HepG2 (cell line): Measurements from ENCODE around the gene PAXX. TPM values are rescaled to one million over a fixed set of nuclear protein-coding genes. Genes with fewer than 3 reads are reported as not detected.

Source experiments
- ATAC-seq: fragments of 200-7000 bp; cut with Tn5 transposase; 3 replicates; pipeline ENCODE4 v1.9.1; 2020; ENCODE audit warnings: mild to moderate bottlenecking, moderate library complexity
- BruUV-seq: library from RNA; stranded (reverse); fragments of 400-500 nt; replicated peaks from 2 replicates; lab custom pipeline; 2021; lab: Mats Ljungman, UMichigan
- CTCF ChIA-PET: fragments of 300-600 bp; formaldehyde crosslinking; extraction: SDS; loops from one replicate; lab custom pipeline; 2021; ENCODE audit warnings: low total read pairs, inconsistent platforms, low intra/inter-chr PET ratio; lab: Yijun Ruan, JAX
- POLR2A ChIA-PET: fragments of 350-600 bp; sonication (Branson Sonifier 250); formaldehyde crosslinking; loops from one replicate; lab custom pipeline; 2020; ENCODE audit warnings: antibody characterized with exemption, inconsistent platforms; lab: Yijun Ruan, JAX
- DNase-seq: peaks from one replicate; pipeline ENCODE4 v3.0.0-alpha.2; 2015; ENCODE audit warnings: low spot score
- FAIRE-seq: peaks from 3 replicates; lab custom pipeline; 2011; peaks lifted over from hg19 to GRCh38; lab: Jason Lieb, UNC
- H2AFZ ChIP-seq: one replicate; pipeline ENCODE4 v1.6.1; 2011; ENCODE audit warnings: low read length, inconsistent platforms
- H3K27ac ChIP-seq: fragments of 300-600 bp; 3 replicates; pipeline ENCODE4 v1.8.0; 2011; ENCODE audit warnings: mixed run types, mild to moderate bottlenecking, mixed read lengths, low read length, inconsistent platforms; ENCODE audit not compliant: insufficient read depth; ENCODE audit errors: extremely low read length
- H3K27me3 ChIP-seq, 2 experiments: fragments of 200-600 bp in 1 of 2; 2 replicates in 1 of 2; 3 replicates in 1 of 2; pipeline versions ENCODE4 v1.6.0 to v1.8.0; 2011; ENCODE audit warnings: low read length in 2 of 2, mild to moderate bottlenecking in 2 of 2, moderate library complexity in 2 of 2, inconsistent platforms in 1 of 2; ENCODE audit not compliant: insufficient read depth in 2 of 2, control insufficient read depth in 1 of 2
- H3K36me3 ChIP-seq, 2 experiments: fragments of 200-600 bp in 1 of 2; replicated peaks in 1 of 2; 2 replicates in 1 of 2; 3 replicates in 1 of 2; pipeline versions ENCODE4 v1.5.1 to v1.8.0; 2011; ENCODE audit warnings: low read length in 2 of 2, inconsistent platforms in 1 of 2; ENCODE audit not compliant: insufficient read depth in 2 of 2, control insufficient read depth in 1 of 2
- H3K4me1 ChIP-seq: 2 replicates; pipeline ENCODE4 v1.5.1; 2012; ENCODE audit warnings: low read length, inconsistent platforms; ENCODE audit not compliant: insufficient read depth
- H3K4me2 ChIP-seq: 2 replicates; pipeline ENCODE4 v1.6.0; 2011; ENCODE audit warnings: low read depth, low read length, inconsistent platforms
- H3K4me3 ChIP-seq, 3 experiments: fragments of 200-600 bp in 1 of 3; sonication (generic), shearing (Covaris generic) in 1 of 3; replicated peaks in 1 of 3; 2 replicates each; pipeline ENCODE4 v1.5.1; 2011 to 2016; ENCODE audit warnings: low read length in 3 of 3, inconsistent platforms in 2 of 3, low read depth in 2 of 3, mild to moderate bottlenecking in 2 of 3, control low read depth in 1 of 3, mixed read lengths in 1 of 3; ENCODE audit not compliant: insufficient read depth in 1 of 3
- H3K79me2 ChIP-seq: one replicate; pipeline ENCODE4 v1.6.1; 2011; ENCODE audit warnings: low read length, inconsistent platforms; ENCODE audit not compliant: insufficient read depth
- H3K9ac ChIP-seq: 2 replicates; pipeline ENCODE4 v1.6.0; 2011; ENCODE audit warnings: mild to moderate bottlenecking, low read depth, low read length, inconsistent platforms; ENCODE audit not compliant: insufficient read depth
- H3K9me3 ChIP-seq: 2 replicates; pipeline ENCODE4 v1.5.1; 2012; ENCODE audit warnings: mild to moderate bottlenecking, low read length
- H4K20me1 ChIP-seq: 2 replicates; pipeline ENCODE4 v1.6.0; 2011; ENCODE audit warnings: inconsistent platforms, mild to moderate bottlenecking, low read length, moderate library complexity; ENCODE audit not compliant: insufficient read depth
- MBNL3 ChIP-seq: fragments of 250-450 bp; sonication (Bioruptor Pico); conservative IDR thresholded peaks from 2 replicates; pipeline ENCODE4 v1.8.0; 2022; ENCODE audit warnings: mild to moderate bottlenecking, inconsistent platforms
- PAXIP1 ChIP-seq: sonication (generic); formaldehyde crosslinking; conservative IDR thresholded peaks from 2 replicates; pipeline ENCODE4 v1.4.0; 2020; ENCODE audit warnings: mild to moderate bottlenecking, missing genetic modification reagents, moderate library complexity
- PHF21A ChIP-seq: sonication (generic); formaldehyde crosslinking; IDR thresholded peaks from 2 replicates; pipeline ENCODE4 v1.5.0; 2020; ENCODE audit warnings: mild to moderate bottlenecking, missing genetic modification reagents
- ZNF225 ChIP-seq: sonication (generic); formaldehyde crosslinking; IDR thresholded peaks from 2 replicates; pipeline ENCODE4 v1.4.0; 2020; ENCODE audit warnings: mild to moderate bottlenecking, missing genetic modification reagents
- ZNF605 ChIP-seq: sonication (generic); formaldehyde crosslinking; IDR thresholded peaks from 2 replicates; pipeline ENCODE4 v1.8.0; 2022; ENCODE audit warnings: mild to moderate bottlenecking, missing genetic modification reagents
- WGBS: methylation state at CpG from one replicate; pipeline ENCODE4 v1.1.6; 2017; ENCODE audit warnings: low lambda C conversion rate; 5-methylcytosine and 5-hydroxymethylcytosine counted together
- in situ Hi-C: cut with HindIII; loops from 2 replicates; pipeline ENCODE4 v1.10.0; 2017; ENCODE audit warnings: low pct_unique_long_range_greater_than_20kb; ENCODE audit not compliant: extremely low pct_ligation_motif_present
- intact Hi-C: fragments of 100-400 bp; cut with micrococcal nuclease; formaldehyde crosslinking; loops from one replicate; pipeline ENCODE4 v1.10.0; 2022; ENCODE audit not compliant: unreplicated experiment
- polyA plus RNA-seq, 8 experiments: library from polyadenylated mRNA; depleted of rRNA in 3 of 8; stranded (reverse) in 7 of 8; unstranded in 1 of 8; fragments of >200 nt; fragmentation: Illumina TruSeq in 4 of 8; extraction: Trizol in 4 of 8; gene quantifications; 2 replicates each; pipeline versions ENCODE4 v1.2.1 to v1.2.3, GENCODE V29; 2011 to 2016; ENCODE audit warnings: low read depth in 4 of 8, missing spikeins in 1 of 8, mixed read lengths in 1 of 8; ENCODE audit not compliant: insufficient read depth in 1 of 8
- total RNA-seq, 5 experiments: library from RNA; depleted of rRNA; stranded (reverse); fragments of >200 nt; fragmentation: Illumina TruSeq; extraction: Trizol; gene quantifications; 2 replicates each; pipeline ENCODE4 v1.2.3, GENCODE V29; 2016; ENCODE audit warnings: low read depth in 1 of 5

The PAXX gene
- total and polyA plus RNA-seq, 2 of the 13 experiments (the other 11 are each of a cell fraction or from before 2014, with no cell fraction given), result 14.0 to 31.9 TPM

GRCh38 chr9:136996361-136997292, 4.4 kb downstream of the PAXX start, which contains the start of gene CLIC3 (continued):
- peak; percentile 32 for TF ChIP-seq PAXIP1 (CRISPR knock-in tag)

- intact Hi-C loops (no loop called here), in situ Hi-C loops (no loop called here)
- H3K27me3 ChIP-seq, result no peaks in the 10 kb centered on the region
- H4K20me1 ChIP-seq, result no peaks in the 10 kb centered on the region
- H3K4me3 ChIP-seq, result peak overlapping the region; percentile 58 to 75 (median 63); a peak in 5 of 6 replicates
- peaks cover 5% of the 10 kb centered on the region for H3K79me2 ChIP-seq
- H3K9ac ChIP-seq, result peak overlapping the region; percentile 56
- no peak overlapping the region for H3K27ac ChIP-seq
- peaks cover 71% of the 10 kb centered on the region for H3K4me1 ChIP-seq
- BruUV-seq, result no TSS peak
- no peak overlapping the region for H2AFZ ChIP-seq
- ATAC-seq, result peak; percentile 9
- DNase-seq, result no peak
- WGBS, result 86% methylated on average over 1 of the region's 10 CpGs
- no peak for TF ChIP-seq MBNL3 (CRISPR knock-in tag)
- peak; percentile 31; the same call in 1 of the 2 replicates for TF ChIP-seq ZNF605 (CRISPR knock-in tag)
- 0 out of 2 replicates have a peak, but pooled peaks have one; percentile 6 for TF ChIP-seq ZNF225
- peak; percentile 34 for TF ChIP-seq PHF21A (CRISPR knock-in tag)
- ChIA-PET CTCF (no interaction called here), POLR2A (interaction anchor here (1.4 to 1.8 kb wide), 3 partner anchors 32 to 49 kb away, joined by 3 to 8 read pairs (median 4); no protein-coding TSS in a partner anchor)
- peak overlapping the region; percentile 99 for H3K4me2 ChIP-seq
- no peaks in the 10 kb centered on the region for H3K36me3 ChIP-seq
- no peak for FAIRE-seq
- no peaks in the 10 kb centered on the region for H3K9me3 ChIP-seq
These were observed 5.1 kb downstream of the PAXX start for GRCh38 chr9:136997371-136997770.
